Adrenal gland (tissue), 5 donors: ENCODE measurements around the gene CGNL1.

ENCODE experiments used
- CTCF ChIP-seq, 6 experiments: fragments of 450-650 bp in 4 of 6; fragments of 200-600 bp in 2 of 6; sonication (generic) in 1 of 6; IDR thresholded peaks; 1 replicate in 5 of 6; 2 replicates in 1 of 6; pipeline versions ENCODE4 v1.5.1 to v1.8.0; 2016 to 2021; ENCODE audit warnings: antibody characterized with exemption in 6 of 6, mild to moderate bottlenecking in 2 of 6, moderate library complexity in 1 of 6
- POLR2A ChIP-seq, 2 donors: fragments of 450-650 bp; IDR thresholded peaks; one replicate each; pipeline ENCODE4 v1.6.1; 2017; ENCODE audit warnings: antibody characterized with exemption in 2 of 2, mild to moderate bottlenecking in 2 of 2, moderate library complexity in 1 of 2
- donor health status: DM: no; HTN: no; CAD: no.

DNA sequence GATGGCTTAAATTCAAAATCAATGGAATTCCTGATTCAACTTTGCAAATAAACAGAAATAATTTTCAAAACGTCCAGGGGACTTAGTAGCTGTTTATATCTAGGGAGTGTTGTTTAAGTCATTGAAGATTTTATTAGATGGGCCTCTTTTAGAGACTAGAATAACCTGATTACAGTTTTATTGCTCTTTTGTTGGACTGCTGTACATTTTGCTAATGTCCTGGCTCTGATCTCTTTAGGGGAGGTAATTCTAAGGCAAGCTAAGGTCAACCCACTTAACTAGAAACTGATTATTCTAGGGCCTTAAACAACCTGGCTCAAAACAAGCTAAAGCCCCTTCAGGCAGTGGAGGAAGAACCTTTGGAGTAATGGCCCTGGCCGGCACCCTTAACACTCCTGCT lies 153.4 kb downstream of the CGNL1 start:
- TF ChIP-seq POLR2A (IDR thresholded peaks at IDR 0.05) (no peak), CTCF (IDR thresholded peaks at IDR 0.05) (no peak)
